ENCODE measurements around the gene CEBPZ.
"Not testable (repeated sequence)": the region's sequence is repeated elsewhere in the genome, so short reads cannot be mapped to it uniquely, and the experiment has no call there.

Gene CEBPZ

DNA sequence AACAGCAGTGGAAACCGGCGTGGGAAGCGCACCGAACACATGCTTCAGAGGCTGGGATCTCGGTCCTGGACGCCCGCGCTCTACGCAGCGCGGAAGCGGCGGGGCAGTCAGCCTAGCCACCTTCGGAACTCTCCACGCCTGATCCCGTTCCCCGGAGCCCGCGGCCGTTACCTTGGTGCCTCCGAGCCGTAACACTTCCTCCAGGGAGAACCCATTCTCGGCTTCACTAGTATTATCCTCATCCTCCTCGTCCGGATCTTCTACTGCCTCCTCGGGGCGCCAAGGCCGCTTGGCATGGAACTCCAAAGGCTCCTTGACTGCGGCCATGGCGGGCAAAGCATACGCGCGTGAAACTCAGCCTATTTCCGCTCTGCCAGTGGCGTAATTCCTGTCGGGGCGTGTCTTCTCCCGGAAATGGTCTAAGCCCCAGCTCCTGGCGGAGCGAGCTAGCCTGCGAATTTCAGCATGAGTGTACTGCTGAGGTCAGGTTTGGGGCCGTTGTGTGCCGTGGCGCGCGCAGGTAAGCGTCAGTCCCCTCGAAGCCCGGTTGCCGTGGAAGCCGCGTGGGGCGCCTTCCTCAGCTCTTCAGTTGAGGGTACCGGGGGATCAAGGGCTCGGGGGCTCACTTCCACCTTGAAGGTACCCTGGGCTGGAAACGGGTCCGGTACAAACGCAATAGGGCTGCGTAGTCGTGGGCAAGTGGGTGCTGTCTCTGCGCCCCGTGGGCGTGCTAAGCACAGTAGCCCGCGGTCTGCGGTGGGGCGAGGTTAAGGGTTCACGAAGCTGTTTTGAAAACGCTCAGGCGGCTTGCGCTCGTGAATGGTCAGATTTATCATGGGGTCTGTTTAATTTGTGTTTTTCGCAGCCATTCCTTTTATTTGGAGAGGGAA, at the start of gene CEBPZ, which contains the start of gene NDUFAF7:
Gene CEBPZ (minus strand): TSS at position 356 of the 890 bp plus-strand sequence. CDS start 29 bp downstream, at position 327.
Gene NDUFAF7 (plus strand): TSS at position 418 of the 890 bp plus-strand sequence. CDS start 48 bp downstream, at position 466.
- DNase-seq (ENCODE audit: low read depth) = peak; percentile 86

- no peak for DNase-seq (ENCODE audit: low read depth)
These were observed 44.9 kb upstream of the CEBPZ start for GRCh38 chr2:37276291-37276690.

GRCh38 chr2:37274359-37274965, 43.1 kb upstream of the CEBPZ start:
- DNase-seq (ENCODE audit: low read depth) = no peak

GRCh38 chr2:37271376-37272067, 40.1 kb upstream of the CEBPZ start:
- no peak for DNase-seq (ENCODE audit: low read depth)

GRCh38 chr2:37268111-37268510, 36.7 kb upstream of the CEBPZ start:
- no peak for DNase-seq (ENCODE audit: low read depth)

GRCh38 chr2:37267685-37268084, 36.3 kb upstream of the CEBPZ start:
- DNase-seq (ENCODE audit: low read depth) = no peak

GRCh38 chr2:37263839-37264238, 32.4 kb upstream of the CEBPZ start:
- no peak for DNase-seq (ENCODE audit: low read depth)

GRCh38 chr2:37262522-37262921, 31.1 kb upstream of the CEBPZ start:
- no peak for DNase-seq (ENCODE audit: low read depth)

GRCh38 chr2:37250869-37251740, 19.7 kb upstream of the CEBPZ start:
- no peak for DNase-seq (ENCODE audit: low read depth)

DNA sequence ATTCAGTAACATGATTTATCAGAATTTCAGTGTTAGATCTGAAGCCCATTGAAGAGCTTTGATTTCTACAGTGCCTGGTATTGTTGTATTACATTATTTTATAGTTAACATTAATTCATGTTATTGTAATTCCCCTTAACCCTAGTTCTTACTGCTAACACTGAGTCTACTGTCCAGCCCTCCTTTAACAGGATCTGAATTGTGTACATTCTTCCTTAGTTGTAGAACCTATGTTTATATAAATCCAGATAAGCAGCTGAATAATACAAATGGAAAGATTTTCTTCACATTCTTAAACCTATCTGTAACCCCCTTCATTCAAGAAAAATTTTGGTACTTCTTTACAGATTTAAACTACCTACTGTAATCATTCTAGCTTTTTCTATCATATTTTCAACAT, 14.8 kb upstream of the CEBPZ start:
- no peak for DNase-seq (ENCODE audit: low read depth)

DNA sequence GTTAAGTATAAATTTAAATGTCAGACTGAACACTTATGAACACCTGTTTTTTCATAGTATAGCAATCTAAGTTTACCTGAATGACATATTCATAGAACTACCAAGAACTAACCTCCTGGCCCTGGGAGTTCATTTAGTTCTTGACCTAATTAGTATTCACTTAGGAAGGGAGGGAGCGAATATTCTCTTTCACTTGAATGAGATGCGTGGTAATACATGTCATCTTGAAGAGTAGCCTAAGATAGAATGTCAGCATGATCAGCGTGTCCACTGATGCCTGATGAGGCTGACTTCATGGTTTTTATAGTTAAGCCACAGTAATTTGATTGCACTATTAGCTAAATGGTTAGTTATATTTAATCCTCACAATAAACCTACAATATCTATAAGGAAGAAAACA, 13.4 kb upstream of the CEBPZ start:
- DNase-seq (ENCODE audit: low read depth) = no peak

GRCh38 chr2:37244017-37244416, 12.6 kb upstream of the CEBPZ start:
- no peak for DNase-seq (ENCODE audit: low read depth)

DNA sequence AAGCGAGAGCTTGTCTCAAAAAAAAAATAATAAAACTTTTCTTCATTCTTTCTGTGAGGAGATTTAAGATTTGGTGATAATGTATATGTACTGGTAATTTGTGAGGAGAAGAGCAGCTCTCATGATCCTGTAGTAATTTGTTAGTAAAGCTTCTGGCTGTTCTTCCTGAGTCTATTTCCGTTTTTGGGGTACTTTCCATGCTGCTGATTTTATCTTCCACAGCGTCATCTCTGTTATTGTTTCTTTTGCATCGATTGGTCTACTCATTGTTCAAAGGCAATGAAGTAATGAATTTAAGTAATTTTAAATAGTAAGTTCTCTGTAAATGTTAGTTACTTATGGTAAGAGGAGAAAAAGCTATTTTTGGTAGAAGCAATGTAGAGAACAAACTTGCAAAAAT, 12.0 kb upstream of the CEBPZ start:
- DNase-seq (ENCODE audit: low read depth) = no peak

DNA sequence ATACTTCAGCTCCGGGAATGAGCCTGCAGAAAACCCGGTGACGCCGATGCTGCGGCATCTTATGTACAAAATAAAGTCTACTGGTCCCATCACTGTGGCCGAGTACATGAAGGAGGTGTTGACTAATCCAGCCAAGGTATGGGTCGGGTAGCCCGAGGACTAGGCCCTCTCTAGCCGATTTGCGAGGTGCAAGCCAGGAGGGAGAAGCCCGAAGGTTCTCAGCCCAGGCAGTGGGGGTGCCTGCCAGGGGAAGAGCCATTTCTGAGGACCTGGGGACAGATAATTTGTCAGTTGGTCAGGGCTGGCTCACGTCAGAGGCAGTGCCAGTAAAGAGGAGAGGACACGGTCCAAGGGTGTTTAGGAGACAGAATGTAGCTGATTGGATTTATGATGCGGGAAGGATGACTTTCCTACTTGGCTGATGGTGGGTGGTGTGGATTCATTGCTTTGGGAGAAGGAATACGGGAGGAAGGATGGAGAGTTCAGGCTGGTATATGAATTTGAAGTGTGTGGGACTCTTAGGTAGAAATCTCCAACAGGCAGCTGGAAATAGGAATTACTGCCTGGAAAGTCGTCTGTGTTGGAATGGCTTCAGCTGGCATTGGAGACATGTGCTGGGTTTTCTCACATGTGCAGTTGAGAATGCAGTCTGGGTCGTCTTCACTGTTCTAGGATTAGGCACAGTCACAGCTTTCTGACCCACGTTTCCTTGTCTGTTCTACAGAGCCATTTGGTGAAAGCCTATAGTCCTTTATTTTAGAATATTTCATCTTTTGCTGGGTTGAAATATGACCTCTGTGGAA, 936 bp upstream of the CEBPZ start:
- DNase-seq (ENCODE audit: low read depth) = no peak

GRCh38 chr2:37230581-37230980, 815 bp downstream of the CEBPZ start:
- DNase-seq (ENCODE audit: low read depth) = no peak

GRCh38 chr2:37228788-37229187, 2.6 kb downstream of the CEBPZ start:
- DNase-seq (ENCODE audit: low read depth) = no peak

GRCh38 chr2:37226863-37227262, 4.5 kb downstream of the CEBPZ start:
- DNase-seq (ENCODE audit: low read depth) = no peak

DNA sequence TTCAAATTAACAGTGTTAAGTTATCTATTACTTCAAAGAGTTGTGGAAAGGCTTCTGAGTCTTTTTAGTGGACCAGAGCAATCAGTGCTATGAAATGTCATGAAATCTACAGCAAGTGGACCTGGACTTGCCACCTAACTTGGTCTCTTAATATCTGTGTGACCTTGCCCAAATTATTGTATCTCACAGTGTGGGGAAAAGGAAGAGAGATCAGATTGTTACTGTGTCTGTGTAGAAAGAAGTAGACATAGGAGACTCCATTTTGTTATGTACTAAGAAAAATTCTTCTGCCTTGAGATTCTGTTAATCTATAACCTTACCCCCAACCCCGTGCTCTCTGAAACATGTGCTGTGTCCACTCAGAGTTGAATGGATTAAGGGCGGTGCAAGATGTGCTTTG, 6.3 kb downstream of the CEBPZ start:
- DNase-seq (ENCODE audit: low read depth) = not testable (repeated sequence)

GRCh38 chr2:37224063-37224462, 7.3 kb downstream of the CEBPZ start:
- no peak for DNase-seq (ENCODE audit: low read depth)

- DNase-seq (ENCODE audit: low read depth) = no peak
These were observed 8.3 kb downstream of the CEBPZ start for GRCh38 chr2:37223131-37223530.

DNA sequence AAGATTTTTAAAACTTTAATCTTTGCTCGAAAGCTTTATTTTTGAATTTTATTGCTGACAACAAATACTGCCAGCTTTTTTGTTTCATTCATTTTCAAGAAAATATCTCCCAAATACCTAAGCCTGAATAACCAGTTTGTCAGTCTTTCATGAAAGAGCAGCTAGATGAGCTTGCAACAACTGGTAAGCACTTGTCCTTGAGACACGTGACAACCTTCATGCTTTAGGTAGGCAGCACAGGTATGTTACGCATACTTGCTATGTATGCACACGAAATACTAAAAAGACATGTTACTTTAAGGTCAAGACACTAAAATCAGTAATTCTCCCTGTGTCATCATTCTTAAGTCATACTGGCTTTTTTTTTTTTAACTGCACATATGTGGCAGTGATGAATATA, 12.3 kb downstream of the CEBPZ start:
- no peak for DNase-seq (ENCODE audit: low read depth)

Measured in activated T-cell treated with anti-CD3 and anti-CD28 coated beads for 24 hours (primary cell).